GM12872 (cell line): Measurements from ENCODE around the gene RALGPS1.

Experiments used
- CTCF ChIP-seq: IDR thresholded peaks from 3 replicates; pipeline ENCODE4 v1.5.1; 2011; ENCODE audit warnings: low read depth, mild to moderate bottlenecking, low read length, moderate library complexity; ENCODE audit not compliant: insufficient read depth

Gene RALGPS1

GRCh38 chr9:127136081-127136879 lies 221.7 kb downstream of the RALGPS1 start:
- TF ChIP-seq CTCF, result no peak

GRCh38 chr9:127136880-127137639 lies 222.5 kb downstream of the RALGPS1 start:
- TF ChIP-seq CTCF, result no peak

GRCh38 chr9:127137640-127138360 lies 223.2 kb downstream of the RALGPS1 start:
- TF ChIP-seq CTCF, result no peak

GRCh38 chr9:127138444-127138843 lies 223.9 kb downstream of the RALGPS1 start:
- TF ChIP-seq CTCF, result no peak

GRCh38 chr9:127139071-127139731 lies 224.6 kb downstream of the RALGPS1 start:
- no peak for TF ChIP-seq CTCF

- TF ChIP-seq CTCF, result no peak
Measured at GRCh38 chr9:127139775-127140174, 225.2 kb downstream of the RALGPS1 start.
